ENCODE results near the gene THOC3. TPM values are rescaled to one million over a fixed set of nuclear protein-coding genes. Genes with fewer than 3 reads are reported as not detected.
"Not testable (repeated sequence)": the region's sequence is repeated elsewhere in the genome, so short reads cannot be mapped to it uniquely, and the experiment has no call there.

THOC3 gene
- total and polyA plus RNA-seq, 2 donors (not counting 1 experiment from before 2014, with no cell fraction given) = 30.9 to 31.7 TPM

- H3K4me3 Mint-ChIP-seq, H3K4me1 Mint-ChIP-seq: not testable (repeated sequence)
Measured at GRCh38 chr5:175968381-175968780, 266 bp upstream of the THOC3 start.

GRCh38 chr5:175962329-175962728, 5.8 kb downstream of the THOC3 start:
- intact Hi-C loops (cut with micrococcal nuclease); H2AFZ ChIP-seq (ENCODE audit: insufficient read depth, low read depth, low read length, poor library complexity, severe bottlenecking); H3K9me3 ChIP-seq (ENCODE audit: control extremely low read depth in 1 of 3, control insufficient read depth in 2 of 3, insufficient read depth in 1 of 3, low read length in 2 of 3); H4K20me1 ChIP-seq (ENCODE audit: control insufficient read depth, insufficient read depth, low read length, poor library complexity, severe bottlenecking); H3K9me3 Mint-ChIP-seq (ENCODE audit: insufficient read depth); CTCF ChIA-PET; H3K27ac Mint-ChIP-seq; POLR2A ChIA-PET; ATAC-seq (ENCODE audit: low read depth); DNase-seq; H3K4me2 ChIP-seq (replicated peaks; ENCODE audit: low read depth, low read length, poor library complexity, severe bottlenecking); H3K4me3 Mint-ChIP-seq; H3K4me1 ChIP-seq (ENCODE audit: control insufficient read depth in 2 of 2, insufficient read depth in 2 of 2, low read length in 2 of 2); H3K27me3 ChIP-seq (replicated peaks in 1 of 4; ENCODE audit: control extremely low read depth in 1 of 4, control insufficient read depth in 3 of 4, insufficient read depth in 4 of 4, low read length in 3 of 4); H3K27ac ChIP-seq (ENCODE audit: low read length in 2 of 2); H3K9ac ChIP-seq (ENCODE audit: low read length); H3K79me2 ChIP-seq (ENCODE audit: control insufficient read depth, insufficient read depth, low read length); H3K4me1 Mint-ChIP-seq; H3K36me3 ChIP-seq (replicated peaks in 1 of 2; ENCODE audit: control extremely low read depth in 1 of 2, control insufficient read depth in 1 of 2, extremely low read depth in 1 of 2, insufficient read depth in 2 of 2, low read length in 1 of 2); H3K4me3 ChIP-seq (ENCODE audit: control extremely low read depth in 1 of 5, extremely low read depth in 1 of 5, insufficient read depth in 1 of 5, low read depth in 2 of 5, low read length in 4 of 5); H3K27me3 Mint-ChIP-seq: not testable (repeated sequence)
- no CpG with 5 or more reads among the region's 8 CpGs for WGBS (ENCODE audit: insufficient coverage)

More at GRCh38 chr5:175968381-175968780, 266 bp upstream of the THOC3 start:
- WGBS (ENCODE audit: insufficient coverage) = no CpG with 5 or more reads among the region's 6 CpGs
- H3K4me1 ChIP-seq (ENCODE audit: control insufficient read depth in 2 of 2, insufficient read depth in 2 of 2, low read length in 2 of 2); H3K9me3 ChIP-seq (ENCODE audit: control extremely low read depth in 1 of 3, control insufficient read depth in 2 of 3, insufficient read depth in 1 of 3, low read length in 2 of 3); DNase-seq; CTCF ChIA-PET; H4K20me1 ChIP-seq (ENCODE audit: control insufficient read depth, insufficient read depth, low read length, poor library complexity, severe bottlenecking); H3K79me2 ChIP-seq (ENCODE audit: control insufficient read depth, insufficient read depth, low read length); POLR2A ChIA-PET; H3K36me3 ChIP-seq (replicated peaks in 1 of 2; ENCODE audit: control extremely low read depth in 1 of 2, control insufficient read depth in 1 of 2, extremely low read depth in 1 of 2, insufficient read depth in 2 of 2, low read length in 1 of 2); H3K4me2 ChIP-seq (replicated peaks; ENCODE audit: low read depth, low read length, poor library complexity, severe bottlenecking); H3K9me3 Mint-ChIP-seq (ENCODE audit: insufficient read depth); intact Hi-C loops (cut with micrococcal nuclease); H3K27ac Mint-ChIP-seq; H3K27ac ChIP-seq (ENCODE audit: low read length in 2 of 2); H3K27me3 Mint-ChIP-seq; H3K27me3 ChIP-seq (replicated peaks in 1 of 4; ENCODE audit: control extremely low read depth in 1 of 4, control insufficient read depth in 3 of 4, insufficient read depth in 4 of 4, low read length in 3 of 4): not testable (repeated sequence)
- peak overlapping the region in 4 of 5 experiments; percentile 53 to 66 (median 62) for H3K4me3 ChIP-seq (ENCODE audit: control extremely low read depth in 1 of 5, extremely low read depth in 1 of 5, insufficient read depth in 1 of 5, low read depth in 2 of 5, low read length in 4 of 5)
- H3K9ac ChIP-seq (ENCODE audit: low read length) = peak overlapping the region; percentile 63
- H2AFZ ChIP-seq (ENCODE audit: insufficient read depth, low read depth, low read length, poor library complexity, severe bottlenecking) = peak overlapping the region; percentile 51
- peak; percentile 12 for ATAC-seq (ENCODE audit: low read depth)

- H3K27me3 ChIP-seq (replicated peaks in 1 of 4; ENCODE audit: control extremely low read depth in 1 of 4, control insufficient read depth in 3 of 4, insufficient read depth in 4 of 4, low read length in 3 of 4); H3K27ac ChIP-seq (ENCODE audit: low read length in 2 of 2); H3K4me3 Mint-ChIP-seq; CTCF ChIA-PET; H3K9me3 Mint-ChIP-seq (ENCODE audit: insufficient read depth); H2AFZ ChIP-seq (ENCODE audit: insufficient read depth, low read depth, low read length, poor library complexity, severe bottlenecking); H3K9ac ChIP-seq (ENCODE audit: low read length); H3K79me2 ChIP-seq (ENCODE audit: control insufficient read depth, insufficient read depth, low read length); H3K4me2 ChIP-seq (replicated peaks; ENCODE audit: low read depth, low read length, poor library complexity, severe bottlenecking); DNase-seq; H3K4me1 Mint-ChIP-seq; POLR2A ChIA-PET; H3K27me3 Mint-ChIP-seq; H3K4me1 ChIP-seq (ENCODE audit: control insufficient read depth in 2 of 2, insufficient read depth in 2 of 2, low read length in 2 of 2); H3K4me3 ChIP-seq (ENCODE audit: control extremely low read depth in 1 of 5, extremely low read depth in 1 of 5, insufficient read depth in 1 of 5, low read depth in 2 of 5, low read length in 4 of 5); H3K9me3 ChIP-seq (ENCODE audit: control extremely low read depth in 1 of 3, control insufficient read depth in 2 of 3, insufficient read depth in 1 of 3, low read length in 2 of 3); H3K27ac Mint-ChIP-seq; H3K36me3 ChIP-seq (replicated peaks in 1 of 2; ENCODE audit: control extremely low read depth in 1 of 2, control insufficient read depth in 1 of 2, extremely low read depth in 1 of 2, insufficient read depth in 2 of 2, low read length in 1 of 2); H4K20me1 ChIP-seq (ENCODE audit: control insufficient read depth, insufficient read depth, low read length, poor library complexity, severe bottlenecking); ATAC-seq (ENCODE audit: low read depth); intact Hi-C loops (cut with micrococcal nuclease): not testable (repeated sequence)
- WGBS (ENCODE audit: insufficient coverage) = no CpG with 5 or more reads among the region's 6 CpGs
Measured at GRCh38 chr5:175960228-175960627, 7.9 kb downstream of the THOC3 start.

- H3K9ac ChIP-seq (ENCODE audit: low read length); H3K4me1 ChIP-seq (ENCODE audit: control insufficient read depth in 2 of 2, insufficient read depth in 2 of 2, low read length in 2 of 2); ATAC-seq (ENCODE audit: low read depth); H3K36me3 ChIP-seq (replicated peaks in 1 of 2; ENCODE audit: control extremely low read depth in 1 of 2, control insufficient read depth in 1 of 2, extremely low read depth in 1 of 2, insufficient read depth in 2 of 2, low read length in 1 of 2); H3K4me1 Mint-ChIP-seq; H3K79me2 ChIP-seq (ENCODE audit: control insufficient read depth, insufficient read depth, low read length); CTCF ChIA-PET; H3K4me3 ChIP-seq (ENCODE audit: control extremely low read depth in 1 of 5, extremely low read depth in 1 of 5, insufficient read depth in 1 of 5, low read depth in 2 of 5, low read length in 4 of 5); H3K27me3 ChIP-seq (replicated peaks in 1 of 4; ENCODE audit: control extremely low read depth in 1 of 4, control insufficient read depth in 3 of 4, insufficient read depth in 4 of 4, low read length in 3 of 4); H3K9me3 Mint-ChIP-seq (ENCODE audit: insufficient read depth); H3K4me3 Mint-ChIP-seq; H2AFZ ChIP-seq (ENCODE audit: insufficient read depth, low read depth, low read length, poor library complexity, severe bottlenecking); intact Hi-C loops (cut with micrococcal nuclease); H3K9me3 ChIP-seq (ENCODE audit: control extremely low read depth in 1 of 3, control insufficient read depth in 2 of 3, insufficient read depth in 1 of 3, low read length in 2 of 3); H3K27me3 Mint-ChIP-seq; H4K20me1 ChIP-seq (ENCODE audit: control insufficient read depth, insufficient read depth, low read length, poor library complexity, severe bottlenecking); H3K4me2 ChIP-seq (replicated peaks; ENCODE audit: low read depth, low read length, poor library complexity, severe bottlenecking); POLR2A ChIA-PET; H3K27ac Mint-ChIP-seq; DNase-seq; H3K27ac ChIP-seq (ENCODE audit: low read length in 2 of 2): not testable (repeated sequence)
- WGBS (ENCODE audit: insufficient coverage) = no CpG with 5 or more reads among the region's 2 CpGs
Measured at GRCh38 chr5:175958515-175958914, 9.6 kb downstream of the THOC3 start.

Measured in B cell (primary cell).